OCI-LY7 (cell line): Measurements from ENCODE around the gene CSTF1. TPM values are rescaled to one million over a fixed set of nuclear protein-coding genes. Genes with fewer than 3 reads are reported as not detected.
A peak's percentile ranks its signal among the peaks of the same experiment; 100 is the strongest.

Experiments used
- BruUV-seq: library from RNA; stranded (reverse); fragments of 400-500 nt; replicated peaks from 2 replicates; lab custom pipeline; 2021; lab: Mats Ljungman, UMichigan
- CTCF ChIA-PET: fragments of 300-600 bp; sonication (Branson Sonifier 250); formaldehyde crosslinking; loops from one replicate; lab custom pipeline; 2022; ENCODE audit warnings: antibody characterized with exemption; ENCODE audit not compliant: unreplicated experiment; lab: Charles Lee
- POLR2A ChIA-PET: fragments of 300-600 bp; sonication (Branson Sonifier 250); formaldehyde crosslinking; loops from one replicate; lab custom pipeline; 2022; ENCODE audit warnings: antibody characterized with exemption; lab: Charles Lee
- DNase-seq: peaks from one replicate; pipeline ENCODE4 v3.0.0-alpha.2; 2015; ENCODE audit warnings: low spot score
- H2AFZ ChIP-seq: fragments of 200-600 bp; sonication (generic), shearing (Covaris generic); 2 replicates; pipeline ENCODE4 v1.6.1; 2014; ENCODE audit warnings: mild to moderate bottlenecking, antibody characterized with exemption, low read length, moderate library complexity
- H3K27ac ChIP-seq: fragments of 200-600 bp; sonication (generic); 2 replicates; pipeline ENCODE4 v1.5.1; 2014; ENCODE audit warnings: mixed run types, low read depth, mild to moderate bottlenecking, moderate library complexity, low read length, inconsistent platforms; ENCODE audit not compliant: poor library complexity, severe bottlenecking
- H3K36me3 ChIP-seq: fragments of 200-600 bp; sonication (generic); 2 replicates; pipeline ENCODE4 v1.6.1; 2014; ENCODE audit warnings: mild to moderate bottlenecking, antibody characterized with exemption, low read length, moderate library complexity, mixed read lengths; ENCODE audit not compliant: insufficient read depth
- H3K4me1 ChIP-seq: fragments of 200-600 bp; sonication (generic); 2 replicates; pipeline ENCODE4 v1.5.1; 2014; ENCODE audit warnings: mild to moderate bottlenecking, low read length; ENCODE audit not compliant: insufficient read depth, poor library complexity, severe bottlenecking
- H3K4me2 ChIP-seq: fragments of 200-600 bp; sonication (generic); 2 replicates; pipeline ENCODE4 v1.6.1; 2014; ENCODE audit warnings: mild to moderate bottlenecking, low read length
- H3K4me3 ChIP-seq: fragments of 200-600 bp; sonication (generic); 2 replicates; pipeline ENCODE4 v1.5.1; 2014; ENCODE audit warnings: mild to moderate bottlenecking, low read depth, low read length; ENCODE audit not compliant: poor library complexity, severe bottlenecking
- H3K79me2 ChIP-seq: fragments of 200-600 bp; sonication (generic); 2 replicates; pipeline ENCODE4 v1.6.1; 2016; ENCODE audit warnings: low read depth, mild to moderate bottlenecking, low read length, moderate library complexity, mixed read lengths; ENCODE audit not compliant: insufficient read depth
- H3K9me2 ChIP-seq: fragments of 200-600 bp; sonication (generic); 2 replicates; pipeline ENCODE4 v1.6.1; 2016; ENCODE audit warnings: mild to moderate bottlenecking, low read length, mixed read lengths; ENCODE audit not compliant: insufficient read depth
- H3K9me3 ChIP-seq: fragments of 200-600 bp; sonication (generic); 2 replicates; pipeline ENCODE4 v1.6.1; 2014; ENCODE audit warnings: mild to moderate bottlenecking, mixed run types, low read length, mixed read lengths
- H4K20me1 ChIP-seq: fragments of 200-600 bp; sonication (generic); 2 replicates; pipeline ENCODE4 v1.6.1; 2014; ENCODE audit warnings: mild to moderate bottlenecking, antibody characterized with exemption, low read length, moderate library complexity, mixed read lengths; ENCODE audit not compliant: insufficient read depth
- EZH2phosphoT487 ChIP-seq: fragments of 200-600 bp; sonication (generic); IDR thresholded peaks from 2 replicates; pipeline ENCODE4 v1.6.1; 2018; ENCODE audit warnings: low read depth, borderline replicate concordance, mild to moderate bottlenecking, mixed run types, antibody characterized with exemption, low read length, moderate library complexity, mixed read lengths
- intact Hi-C: fragments of 100-400 bp; cut with micrococcal nuclease; formaldehyde crosslinking; loops from one replicate; pipeline ENCODE4 v1.10.0; 2022; ENCODE audit not compliant: unreplicated experiment
- total RNA-seq, 2 experiments: library from RNA; depleted of rRNA in 1 of 2; stranded (reverse); fragments of >200 nt in 1 of 2; shearing (Covaris generic) in 1 of 2; gene quantifications; 2 replicates each; pipeline ENCODE4 v1.2.3, GENCODE V29; 2014 to 2022
- TF ChIP-seq, protein P1 (sequence below): fragments of 200-600 bp; sonication (generic); conservative IDR thresholded peaks from 2 replicates; pipeline ENCODE4 v1.5.1; 2014; ENCODE audit warnings: mild to moderate bottlenecking, antibody characterized with exemption, low read length, moderate library complexity, mixed read lengths

Gene CSTF1
- total RNA-seq, 2 experiments from 2014 or later = 52.1 to 56.0 TPM

DNA sequence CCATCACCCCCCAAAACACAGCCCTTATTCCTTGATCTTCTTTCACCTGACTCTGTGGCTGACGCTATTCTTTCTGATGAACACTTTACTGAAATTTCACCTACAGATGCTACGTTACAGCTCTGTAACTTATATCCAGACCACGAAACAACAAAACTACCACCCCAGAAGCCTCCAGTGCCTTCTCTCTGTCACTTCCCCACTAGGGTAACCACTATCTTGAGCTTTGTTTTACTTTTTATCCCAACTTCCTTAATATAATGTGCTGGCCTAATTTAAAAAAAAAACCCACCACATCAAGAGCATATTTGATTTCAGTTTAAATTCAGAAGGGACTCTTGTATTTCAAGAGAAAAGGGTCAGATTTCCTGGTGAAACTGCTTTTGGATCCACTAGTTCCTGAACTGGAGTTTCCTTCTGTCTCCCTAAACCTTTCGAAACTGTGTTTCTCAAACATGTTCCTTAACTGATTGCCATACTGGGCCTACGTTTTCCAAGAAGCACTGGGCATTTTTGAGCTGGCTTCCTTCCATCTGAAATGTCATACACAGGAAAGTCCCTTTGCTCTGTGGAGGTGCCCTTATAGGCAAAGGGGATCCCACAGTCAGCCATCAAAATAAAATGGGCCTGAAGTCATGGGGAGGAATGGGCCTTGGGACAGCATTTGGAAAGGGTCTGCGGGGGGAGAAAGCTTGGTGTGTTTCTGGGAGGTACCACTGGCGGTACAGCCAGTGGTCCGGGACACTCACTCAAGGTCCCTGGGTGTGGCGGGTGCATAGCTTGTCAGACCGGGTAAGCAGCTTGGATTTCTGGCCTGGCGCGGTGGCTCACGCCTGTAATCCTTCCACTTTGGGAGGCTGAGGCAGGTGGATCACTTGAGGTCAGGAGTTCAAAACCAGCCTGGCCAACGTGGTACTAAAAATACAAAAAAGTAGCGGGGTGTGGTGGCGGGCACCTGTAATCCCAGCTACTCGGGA is 50.2 kb downstream of the CSTF1 start:
- Histone ChIP-seq H3K79me2 (no peaks in the 10 kb centered on the region), H3K9me2 (no peaks in the 10 kb centered on the region), H3K27ac (no peak overlapping the region), H2AFZ (0 out of 2 replicates have a peak overlapping the region, but pooled peaks have one; percentile 46), H4K20me1 (no peaks in the 10 kb centered on the region), H3K4me3 (no peak overlapping the region), H3K36me3 (no peaks in the 10 kb centered on the region), H3K4me2 (no peak overlapping the region), H3K9me3 (no peaks in the 10 kb centered on the region), H3K4me1 (no peaks in the 10 kb centered on the region)
- CTCF ChIA-PET = no interaction called here
- TF ChIP-seq EZH2phosphoT487 = no peak
- TF ChIP-seq, protein P1, sequence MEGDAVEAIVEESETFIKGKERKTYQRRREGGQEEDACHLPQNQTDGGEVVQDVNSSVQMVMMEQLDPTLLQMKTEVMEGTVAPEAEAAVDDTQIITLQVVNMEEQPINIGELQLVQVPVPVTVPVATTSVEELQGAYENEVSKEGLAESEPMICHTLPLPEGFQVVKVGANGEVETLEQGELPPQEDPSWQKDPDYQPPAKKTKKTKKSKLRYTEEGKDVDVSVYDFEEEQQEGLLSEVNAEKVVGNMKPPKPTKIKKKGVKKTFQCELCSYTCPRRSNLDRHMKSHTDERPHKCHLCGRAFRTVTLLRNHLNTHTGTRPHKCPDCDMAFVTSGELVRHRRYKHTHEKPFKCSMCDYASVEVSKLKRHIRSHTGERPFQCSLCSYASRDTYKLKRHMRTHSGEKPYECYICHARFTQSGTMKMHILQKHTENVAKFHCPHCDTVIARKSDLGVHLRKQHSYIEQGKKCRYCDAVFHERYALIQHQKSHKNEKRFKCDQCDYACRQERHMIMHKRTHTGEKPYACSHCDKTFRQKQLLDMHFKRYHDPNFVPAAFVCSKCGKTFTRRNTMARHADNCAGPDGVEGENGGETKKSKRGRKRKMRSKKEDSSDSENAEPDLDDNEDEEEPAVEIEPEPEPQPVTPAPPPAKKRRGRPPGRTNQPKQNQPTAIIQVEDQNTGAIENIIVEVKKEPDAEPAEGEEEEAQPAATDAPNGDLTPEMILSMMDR = no peak
- BruUV-seq = no TSS peak
- DNase-seq = no peak
- POLR2A ChIA-PET = interaction anchor here (1.3 kb wide), 1 partner anchor 27 kb away, joined by 4 read pairs; no protein-coding TSS in a partner anchor
- intact Hi-C loops = no loop called here

DNA sequence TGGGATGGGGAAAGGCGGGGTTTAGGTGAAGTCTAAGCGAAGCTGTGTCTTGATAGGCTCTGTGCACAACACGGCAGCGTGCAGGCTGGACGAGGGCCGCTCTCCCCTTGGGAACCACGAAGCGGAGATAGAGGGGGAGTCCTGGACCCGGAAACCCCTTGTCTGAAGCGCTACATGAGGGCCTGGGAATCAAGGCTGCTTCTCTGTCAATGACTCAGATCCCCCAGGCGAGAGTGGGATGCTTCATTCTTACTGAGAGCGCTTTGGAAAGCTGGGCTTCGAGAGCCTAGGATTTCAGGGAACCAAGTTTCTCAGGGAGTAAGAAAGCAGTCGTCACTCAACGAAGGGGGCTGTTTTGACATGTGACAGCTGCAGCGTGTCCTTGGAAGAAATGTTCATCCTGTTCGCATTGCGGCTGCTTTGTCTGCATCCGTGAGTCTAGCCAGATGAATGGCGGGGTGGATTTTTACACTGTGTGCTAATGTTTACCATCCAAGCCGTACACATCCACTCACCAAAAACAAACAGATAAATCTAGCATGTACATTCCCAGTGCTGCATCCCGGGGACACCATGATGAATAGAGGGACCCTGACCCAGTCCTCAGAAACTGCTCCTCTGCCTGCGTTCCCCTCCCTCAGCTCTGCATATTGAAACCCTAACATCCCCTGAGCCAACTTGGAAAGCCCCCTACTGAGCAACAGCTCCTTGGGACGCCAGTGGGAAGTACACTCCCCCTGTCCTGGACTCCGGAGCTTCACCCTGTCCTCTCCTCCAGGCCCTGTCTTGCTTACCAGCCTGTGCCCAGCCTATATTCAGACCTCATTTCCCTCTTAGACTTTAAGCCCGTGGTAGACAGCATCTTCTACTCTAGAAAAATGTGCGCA is 51.5 kb downstream of the CSTF1 start:
- no TSS peak for BruUV-seq

More for the DNA sequence above, 51.5 kb downstream of the CSTF1 start:
- no peaks in the 10 kb centered on the region for H3K9me3 ChIP-seq
- H3K4me3 ChIP-seq = no peak overlapping the region
- CTCF ChIA-PET = no interaction called here
- no peaks in the 10 kb centered on the region for H4K20me1 ChIP-seq
- DNase-seq = no peak
- intact Hi-C loops = no loop called here
- H2AFZ ChIP-seq = no peak overlapping the region
- TF ChIP-seq, protein P1 = no peak
- TF ChIP-seq EZH2phosphoT487 = no peak
- H3K27ac ChIP-seq = no peak overlapping the region
- no peaks in the 10 kb centered on the region for H3K79me2 ChIP-seq
- POLR2A ChIA-PET = interaction anchor here (0.6 kb wide), 1 partner anchor 35 kb away, joined by 5 read pairs; no protein-coding TSS in a partner anchor
- H3K4me2 ChIP-seq = no peak overlapping the region
- no peaks in the 10 kb centered on the region for H3K9me2 ChIP-seq
- H3K4me1 ChIP-seq = no peaks in the 10 kb centered on the region
- H3K36me3 ChIP-seq = no peaks in the 10 kb centered on the region
